HCT116 (cell line): ENCODE measurements around the gene FHIT. TPM values are rescaled to one million over a fixed set of nuclear protein-coding genes. Genes with fewer than 3 reads are reported as not detected.

ENCODE experiments used
- ATAC-seq: fragments of 200-7000 bp; cut with Tn5 transposase; 2 replicates; pipeline ENCODE4 v1.9.1; 2020; ENCODE audit warnings: mild to moderate bottlenecking, moderate library complexity
- BruUV-seq: library from RNA; stranded (reverse); fragments of 400-500 nt; replicated peaks from 2 replicates; lab custom pipeline; 2021; lab: Mats Ljungman, UMichigan
- CTCF ChIA-PET: fragments of 300-600 bp; sonication (Branson Sonifier 250); formaldehyde crosslinking; loops from one replicate; lab custom pipeline; 2021; ENCODE audit warnings: antibody characterized with exemption; lab: Charles Lee
- POLR2A ChIA-PET: fragments of 300-600, 350-600 bp; sonication (Branson Sonifier 250); formaldehyde crosslinking; loops from one replicate; lab custom pipeline; 2021; ENCODE audit warnings: antibody characterized with exemption; lab: Charles Lee
- RAD21 ChIA-PET, 2 experiments: fragments of 300-600 bp; sonication (Branson Sonifier 250); formaldehyde crosslinking; loops; one replicate each; lab custom pipeline; 2023; ENCODE audit warnings: low total read pairs in 2 of 2; ENCODE audit not compliant: uncharacterized antibody in 2 of 2, unreplicated experiment in 2 of 2, low non-redundant PET in 1 of 2; lab: Charles Lee
- DNase-seq: peaks from one replicate; pipeline ENCODE4 v3.0.0-alpha.2; 2010; ENCODE audit warnings: low read depth, low spot score
- H2AFZ ChIP-seq: fragments of 200-600 bp; shearing (Covaris generic), sonication (generic); 2 replicates; pipeline ENCODE4 v1.6.1; 2017; ENCODE audit warnings: low read depth, mixed run types, mixed read lengths, antibody characterized with exemption, low read length; ENCODE audit not compliant: poor library complexity, severe bottlenecking
- H3K27ac ChIP-seq: 2 replicates; pipeline ENCODE4 v1.5.1; 2012; ENCODE audit warnings: low read depth, low read length
- H3K27me3 ChIP-seq: fragments of 200-600 bp; sonication (generic); 2 replicates; pipeline ENCODE4 v1.6.1; 2016; ENCODE audit warnings: mixed run types, low read length, mixed read lengths; ENCODE audit not compliant: insufficient read depth
- H3K36me3 ChIP-seq, 2 experiments: fragments of 200-500 bp in 1 of 2; fragments of 200-600 bp in 1 of 2; sonication (Bioruptor generic) in 1 of 2; sonication (generic) in 1 of 2; 2 replicates each; pipeline versions ENCODE4 v1.5.1 to v1.6.1; 2014 to 2016; ENCODE audit warnings: low read length in 2 of 2, inconsistent platforms in 1 of 2, mixed read lengths in 1 of 2, mixed run types in 1 of 2; ENCODE audit not compliant: insufficient read depth in 2 of 2, control insufficient read depth in 1 of 2
- H3K4me1 ChIP-seq, 2 experiments: fragments of 200-600 bp in 1 of 2; sonication (generic) in 1 of 2; 2 replicates each; pipeline versions ENCODE4 v1.5.1 to v1.6.1; 2012 to 2017; ENCODE audit warnings: low read length in 2 of 2, inconsistent platforms in 1 of 2, mild to moderate bottlenecking in 1 of 2, mixed read lengths in 1 of 2, mixed run types in 1 of 2, moderate library complexity in 1 of 2; ENCODE audit not compliant: insufficient read depth in 2 of 2, control insufficient read depth in 1 of 2
- H3K4me2 ChIP-seq: fragments of 200-600 bp; sonication (generic); 2 replicates; pipeline ENCODE4 v1.6.1; 2017; ENCODE audit warnings: mixed run types, low read length, mixed read lengths
- H3K4me3 ChIP-seq, 2 experiments: fragments of 200-600 bp in 1 of 2; sonication (generic) in 1 of 2; replicated peaks in 1 of 2; 2 replicates each; pipeline ENCODE4 v1.5.1; 2011 to 2016; ENCODE audit warnings: low read length in 2 of 2, control low read depth in 1 of 2, low read depth in 1 of 2, mild to moderate bottlenecking in 1 of 2, mixed read lengths in 1 of 2, mixed run types in 1 of 2
- H3K79me2 ChIP-seq: fragments of 200-600 bp; sonication (generic); 2 replicates; pipeline ENCODE4 v1.6.1; 2017; ENCODE audit warnings: mild to moderate bottlenecking, mixed run types, low read length, moderate library complexity, mixed read lengths; ENCODE audit not compliant: insufficient read depth
- H3K9ac ChIP-seq: fragments of 200-600 bp; sonication (generic); 2 replicates; pipeline ENCODE4 v1.6.1; 2016; ENCODE audit warnings: low read length, mixed read lengths
- H3K9me2 ChIP-seq: fragments of 200-600 bp; sonication (generic), shearing (Covaris generic); 2 replicates; pipeline ENCODE4 v1.6.1; 2017; ENCODE audit warnings: mixed run types, mild to moderate bottlenecking, moderate library complexity; ENCODE audit not compliant: insufficient read depth
- H3K9me3 ChIP-seq, 2 experiments: fragments of 200-500 bp in 1 of 2; fragments of 200-600 bp in 1 of 2; sonication (Bioruptor generic) in 1 of 2; sonication (generic) in 1 of 2; 2 replicates each; pipeline ENCODE4 v1.6.1; 2014 to 2017; ENCODE audit warnings: low read length in 2 of 2, mixed read lengths in 2 of 2, inconsistent platforms in 1 of 2, low read depth in 1 of 2, mild to moderate bottlenecking in 1 of 2, mixed run types in 1 of 2, moderate library complexity in 1 of 2; ENCODE audit not compliant: control insufficient read depth in 1 of 2, insufficient read depth in 1 of 2
- H4K20me1 ChIP-seq: fragments of 200-600 bp; sonication (generic), shearing (Covaris generic); 2 replicates; pipeline ENCODE4 v1.6.1; 2017; ENCODE audit warnings: mixed run types, mild to moderate bottlenecking, moderate library complexity; ENCODE audit not compliant: insufficient read depth
- CEBPB ChIP-seq: IDR thresholded peaks from 2 replicates; pipeline ENCODE4 v1.6.1; 2012; ENCODE audit warnings: low read depth
- EGR1 ChIP-seq: IDR thresholded peaks from 2 replicates; pipeline ENCODE4 v1.6.1; 2012; ENCODE audit warnings: low read depth
- ELF1 ChIP-seq: IDR thresholded peaks from 2 replicates; pipeline ENCODE4 v1.6.1; 2012; ENCODE audit warnings: low read depth, borderline replicate concordance
- FOSL1 ChIP-seq: IDR thresholded peaks from 2 replicates; pipeline ENCODE4 v1.6.1; 2012; ENCODE audit warnings: low read depth
- JUND ChIP-seq: IDR thresholded peaks from 2 replicates; pipeline ENCODE4 v1.6.1; 2012
- POLR2A ChIP-seq: IDR thresholded peaks from 2 replicates; pipeline ENCODE4 v1.7.0; 2011; ENCODE audit warnings: borderline replicate concordance; ENCODE audit not compliant: insufficient read depth, insufficient read length; ENCODE audit errors: extremely low read depth
- POLR2AphosphoS5 ChIP-seq: IDR thresholded peaks from 2 replicates; pipeline ENCODE4 v1.6.1; 2011; ENCODE audit warnings: mild to moderate bottlenecking, low read depth, low read length, moderate library complexity
- RAD21 ChIP-seq: IDR thresholded peaks from 2 replicates; pipeline ENCODE4 v1.6.1; 2012; ENCODE audit warnings: low read depth, mild to moderate bottlenecking
- SIN3A ChIP-seq: IDR thresholded peaks from 2 replicates; pipeline ENCODE4 v1.6.1; 2012; ENCODE audit warnings: low read depth
- SP1 ChIP-seq: IDR thresholded peaks from 2 replicates; pipeline ENCODE4 v1.6.1; 2012; ENCODE audit warnings: low read depth
- YY1 ChIP-seq: IDR thresholded peaks from 2 replicates; pipeline ENCODE4 v1.6.1; 2011; ENCODE audit warnings: low read length, low read depth, moderate library complexity, mild to moderate bottlenecking; ENCODE audit not compliant: insufficient replicate concordance; ENCODE audit errors: extremely low read depth
- ZFX ChIP-seq: fragments of 450-650 bp; IDR thresholded peaks from 2 replicates; pipeline ENCODE4 v1.6.1; 2017
- ZNF274 ChIP-seq: fragments of 200-500 bp; sonication (Bioruptor generic); IDR thresholded peaks from 2 replicates; pipeline ENCODE4 v1.6.1; 2014; ENCODE audit warnings: mild to moderate bottlenecking, low read depth, low read length, inconsistent platforms
- intact Hi-C: fragments of 100-400 bp; cut with micrococcal nuclease; formaldehyde crosslinking; loops from 2 replicates; pipeline ENCODE4 v1.10.0; 2022
- total RNA-seq: library from RNA; stranded (reverse); gene quantifications from one replicate; pipeline ENCODE4 v1.2.1, GENCODE V29; 2021; ENCODE audit not compliant: unreplicated experiment
- TF ChIP-seq, protein P1 (sequence below): IDR thresholded peaks from 2 replicates; pipeline ENCODE4 v1.6.1; 2011; ENCODE audit warnings: mild to moderate bottlenecking, low read length, moderate library complexity; ENCODE audit not compliant: insufficient replicate concordance; ENCODE audit errors: extremely low read depth
- TF ChIP-seq, protein P2 (sequence below), 3 experiments: fragments of 200-600 bp in 1 of 3; sonication (generic) in 1 of 3; IDR thresholded peaks in 2 of 3; conservative IDR thresholded peaks in 1 of 3; 2 replicates each; pipeline ENCODE4 v1.5.1; 2012 to 2017; ENCODE audit warnings: low read depth in 2 of 3, low read length in 2 of 3, antibody characterized with exemption in 1 of 3, borderline replicate concordance in 1 of 3, control low read depth in 1 of 3, mild to moderate bottlenecking in 1 of 3, mixed read lengths in 1 of 3, mixed run types in 1 of 3, moderate library complexity in 1 of 3; ENCODE audit not compliant: insufficient read depth in 1 of 3
- TF ChIP-seq, protein P3 (sequence below): IDR thresholded peaks from 2 replicates; pipeline ENCODE4 v1.6.1; 2012
- TF ChIP-seq, protein P4 (sequence below): IDR thresholded peaks from 2 replicates; pipeline ENCODE4 v1.6.1; 2012

FHIT gene
- total RNA-seq, 1 experiment from 2014 or later: 20.1 TPM

DNA sequence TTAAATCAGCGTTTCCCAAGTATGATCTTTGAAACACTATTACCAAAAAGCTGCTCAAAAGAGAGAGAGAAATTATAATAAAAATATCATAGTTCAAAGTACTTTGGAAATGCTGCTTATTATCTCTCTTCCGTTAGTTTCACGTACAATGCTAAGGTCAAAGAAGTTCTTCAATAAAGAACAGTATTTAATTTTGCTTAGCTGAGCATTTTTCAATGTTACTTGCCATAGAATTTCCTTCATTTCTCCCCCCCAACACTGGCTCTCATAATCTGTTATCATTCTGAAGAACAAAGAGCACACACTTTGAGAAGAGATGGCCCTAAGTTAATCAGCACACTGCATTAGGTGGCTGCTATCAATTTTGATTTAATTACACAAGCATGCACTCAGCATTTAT lies 1360.6 kb downstream of the FHIT start:
- ChIA-PET POLR2A (no interaction called here), RAD21 (no interaction called here), CTCF (no interaction called here)
- intact Hi-C loops: no loop called here
- no TSS peak for BruUV-seq
- no peaks in the 10 kb centered on the region for H3K36me3 ChIP-seq
- H3K27me3 ChIP-seq: peaks cover 14% of the 10 kb centered on the region
- H3K9me2 ChIP-seq: no peaks in the 10 kb centered on the region
- TF ChIP-seq ZFX: no peak
- no peak for TF ChIP-seq POLR2AphosphoS5
- no peak for TF ChIP-seq SIN3A
- TF ChIP-seq POLR2A: no peak
- TF ChIP-seq, protein P1, sequence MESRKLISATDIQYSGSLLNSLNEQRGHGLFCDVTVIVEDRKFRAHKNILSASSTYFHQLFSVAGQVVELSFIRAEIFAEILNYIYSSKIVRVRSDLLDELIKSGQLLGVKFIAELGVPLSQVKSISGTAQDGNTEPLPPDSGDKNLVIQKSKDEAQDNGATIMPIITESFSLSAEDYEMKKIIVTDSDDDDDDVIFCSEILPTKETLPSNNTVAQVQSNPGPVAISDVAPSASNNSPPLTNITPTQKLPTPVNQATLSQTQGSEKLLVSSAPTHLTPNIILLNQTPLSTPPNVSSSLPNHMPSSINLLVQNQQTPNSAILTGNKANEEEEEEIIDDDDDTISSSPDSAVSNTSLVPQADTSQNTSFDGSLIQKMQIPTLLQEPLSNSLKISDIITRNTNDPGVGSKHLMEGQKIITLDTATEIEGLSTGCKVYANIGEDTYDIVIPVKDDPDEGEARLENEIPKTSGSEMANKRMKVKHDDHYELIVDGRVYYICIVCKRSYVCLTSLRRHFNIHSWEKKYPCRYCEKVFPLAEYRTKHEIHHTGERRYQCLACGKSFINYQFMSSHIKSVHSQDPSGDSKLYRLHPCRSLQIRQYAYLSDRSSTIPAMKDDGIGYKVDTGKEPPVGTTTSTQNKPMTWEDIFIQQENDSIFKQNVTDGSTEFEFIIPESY: no peak
- no peak for TF ChIP-seq JUND
- TF ChIP-seq ZNF274: no peak
- TF ChIP-seq YY1: no peak
- TF ChIP-seq, protein P2, sequence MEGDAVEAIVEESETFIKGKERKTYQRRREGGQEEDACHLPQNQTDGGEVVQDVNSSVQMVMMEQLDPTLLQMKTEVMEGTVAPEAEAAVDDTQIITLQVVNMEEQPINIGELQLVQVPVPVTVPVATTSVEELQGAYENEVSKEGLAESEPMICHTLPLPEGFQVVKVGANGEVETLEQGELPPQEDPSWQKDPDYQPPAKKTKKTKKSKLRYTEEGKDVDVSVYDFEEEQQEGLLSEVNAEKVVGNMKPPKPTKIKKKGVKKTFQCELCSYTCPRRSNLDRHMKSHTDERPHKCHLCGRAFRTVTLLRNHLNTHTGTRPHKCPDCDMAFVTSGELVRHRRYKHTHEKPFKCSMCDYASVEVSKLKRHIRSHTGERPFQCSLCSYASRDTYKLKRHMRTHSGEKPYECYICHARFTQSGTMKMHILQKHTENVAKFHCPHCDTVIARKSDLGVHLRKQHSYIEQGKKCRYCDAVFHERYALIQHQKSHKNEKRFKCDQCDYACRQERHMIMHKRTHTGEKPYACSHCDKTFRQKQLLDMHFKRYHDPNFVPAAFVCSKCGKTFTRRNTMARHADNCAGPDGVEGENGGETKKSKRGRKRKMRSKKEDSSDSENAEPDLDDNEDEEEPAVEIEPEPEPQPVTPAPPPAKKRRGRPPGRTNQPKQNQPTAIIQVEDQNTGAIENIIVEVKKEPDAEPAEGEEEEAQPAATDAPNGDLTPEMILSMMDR (IDR thresholded peaks at IDR 0.05 in 2 of 3, conservative IDR thresholded peaks at IDR 0.05 in 1 of 3; ENCODE audit: borderline replicate concordance in 1 of 3, insufficient read depth in 1 of 3, low read depth in 2 of 3, low read length in 2 of 3): no peak
- TF ChIP-seq, protein P3, sequence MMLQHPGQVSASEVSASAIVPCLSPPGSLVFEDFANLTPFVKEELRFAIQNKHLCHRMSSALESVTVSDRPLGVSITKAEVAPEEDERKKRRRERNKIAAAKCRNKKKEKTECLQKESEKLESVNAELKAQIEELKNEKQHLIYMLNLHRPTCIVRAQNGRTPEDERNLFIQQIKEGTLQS: no peak
- no peak for TF ChIP-seq ELF1
- TF ChIP-seq, protein P4, sequence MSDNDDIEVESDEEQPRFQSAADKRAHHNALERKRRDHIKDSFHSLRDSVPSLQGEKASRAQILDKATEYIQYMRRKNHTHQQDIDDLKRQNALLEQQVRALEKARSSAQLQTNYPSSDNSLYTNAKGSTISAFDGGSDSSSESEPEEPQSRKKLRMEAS: no peak
- TF ChIP-seq FOSL1: no peak
- no peak for TF ChIP-seq RAD21
- no peak for TF ChIP-seq EGR1
- no peak for TF ChIP-seq CEBPB
- no peak for TF ChIP-seq SP1
- H2AFZ ChIP-seq: no peak overlapping the region
- H3K4me3 ChIP-seq: no peak overlapping the region
- H3K9me3 ChIP-seq: no peaks in the 10 kb centered on the region
- H3K9ac ChIP-seq: no peak overlapping the region
- ATAC-seq (no peak), DNase-seq (no peak)
- no peaks in the 10 kb centered on the region for H4K20me1 ChIP-seq
- no peaks in the 10 kb centered on the region for H3K4me1 ChIP-seq
- H3K4me2 ChIP-seq: no peak overlapping the region
- no peak overlapping the region for H3K27ac ChIP-seq
- no peaks in the 10 kb centered on the region for H3K79me2 ChIP-seq
